GM12875 (cell line): Measurements from ENCODE around the gene STX8.

Source experiments
- H3K4me3 ChIP-seq: one replicate; pipeline ENCODE4 v1.5.1; 2011; ENCODE audit warnings: low read depth, low read length, control low read depth
- TF ChIP-seq, protein P1 (sequence below): IDR thresholded peaks from 2 replicates; pipeline ENCODE4 v1.5.1; 2011; ENCODE audit warnings: low read depth, mild to moderate bottlenecking, control low read depth, inconsistent platforms, low read length, moderate library complexity, borderline replicate concordance; ENCODE audit not compliant: insufficient read depth

Gene STX8

DNA sequence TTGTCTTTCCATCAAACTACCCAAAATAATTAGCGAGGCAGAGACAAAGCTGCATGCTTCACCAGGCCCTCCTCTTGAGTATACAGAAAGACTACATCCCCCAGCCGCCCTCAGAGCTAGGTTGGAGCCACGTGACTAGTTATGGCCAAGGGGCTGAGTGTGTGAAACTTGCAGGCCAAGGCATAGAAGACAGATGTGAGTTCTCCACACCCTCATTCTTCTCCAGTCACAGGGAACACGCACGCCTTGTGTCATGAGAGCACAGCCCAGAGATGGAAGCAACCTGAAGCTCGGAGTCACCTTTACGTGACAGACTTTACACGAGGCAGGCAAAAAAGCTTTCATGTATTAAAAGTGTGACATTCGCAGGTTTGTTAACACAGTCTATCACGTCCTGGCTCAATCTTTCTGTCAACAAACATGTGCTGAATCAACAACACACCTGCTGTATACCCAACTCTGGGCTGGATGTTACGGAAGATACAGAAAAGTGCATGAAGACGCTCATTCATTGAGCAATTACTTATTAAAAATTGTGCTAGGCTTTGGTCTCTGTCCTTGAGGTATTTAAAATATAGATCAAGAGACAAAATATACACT, 38.3 kb downstream of the STX8 start:
- H3K4me3 ChIP-seq, result no peak overlapping the region

DNA sequence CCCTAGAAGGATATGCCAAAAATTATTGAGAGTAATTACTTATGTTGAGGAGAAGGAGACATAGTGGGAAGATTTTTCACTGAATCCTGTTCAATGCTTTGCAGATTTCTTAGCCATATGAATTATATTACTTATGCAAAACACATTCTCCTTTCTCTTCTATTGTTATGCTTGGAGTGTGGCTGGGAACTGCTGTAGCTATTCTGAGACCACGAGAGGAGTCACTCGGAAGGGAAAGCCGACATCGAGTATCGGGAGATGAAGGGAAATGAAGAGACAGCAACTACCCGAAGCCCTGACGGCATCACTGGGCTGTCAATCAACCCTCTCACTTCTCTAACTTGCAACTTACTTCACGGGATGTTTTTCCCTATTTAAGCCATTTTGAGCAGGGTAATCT, 39.6 kb downstream of the STX8 start:
- TF ChIP-seq, protein P1, sequence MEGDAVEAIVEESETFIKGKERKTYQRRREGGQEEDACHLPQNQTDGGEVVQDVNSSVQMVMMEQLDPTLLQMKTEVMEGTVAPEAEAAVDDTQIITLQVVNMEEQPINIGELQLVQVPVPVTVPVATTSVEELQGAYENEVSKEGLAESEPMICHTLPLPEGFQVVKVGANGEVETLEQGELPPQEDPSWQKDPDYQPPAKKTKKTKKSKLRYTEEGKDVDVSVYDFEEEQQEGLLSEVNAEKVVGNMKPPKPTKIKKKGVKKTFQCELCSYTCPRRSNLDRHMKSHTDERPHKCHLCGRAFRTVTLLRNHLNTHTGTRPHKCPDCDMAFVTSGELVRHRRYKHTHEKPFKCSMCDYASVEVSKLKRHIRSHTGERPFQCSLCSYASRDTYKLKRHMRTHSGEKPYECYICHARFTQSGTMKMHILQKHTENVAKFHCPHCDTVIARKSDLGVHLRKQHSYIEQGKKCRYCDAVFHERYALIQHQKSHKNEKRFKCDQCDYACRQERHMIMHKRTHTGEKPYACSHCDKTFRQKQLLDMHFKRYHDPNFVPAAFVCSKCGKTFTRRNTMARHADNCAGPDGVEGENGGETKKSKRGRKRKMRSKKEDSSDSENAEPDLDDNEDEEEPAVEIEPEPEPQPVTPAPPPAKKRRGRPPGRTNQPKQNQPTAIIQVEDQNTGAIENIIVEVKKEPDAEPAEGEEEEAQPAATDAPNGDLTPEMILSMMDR, result no peak
- no peak overlapping the region for H3K4me3 ChIP-seq

More for the DNA sequence above, 38.3 kb downstream of the STX8 start:
- TF ChIP-seq, protein P1, result no peak

DNA sequence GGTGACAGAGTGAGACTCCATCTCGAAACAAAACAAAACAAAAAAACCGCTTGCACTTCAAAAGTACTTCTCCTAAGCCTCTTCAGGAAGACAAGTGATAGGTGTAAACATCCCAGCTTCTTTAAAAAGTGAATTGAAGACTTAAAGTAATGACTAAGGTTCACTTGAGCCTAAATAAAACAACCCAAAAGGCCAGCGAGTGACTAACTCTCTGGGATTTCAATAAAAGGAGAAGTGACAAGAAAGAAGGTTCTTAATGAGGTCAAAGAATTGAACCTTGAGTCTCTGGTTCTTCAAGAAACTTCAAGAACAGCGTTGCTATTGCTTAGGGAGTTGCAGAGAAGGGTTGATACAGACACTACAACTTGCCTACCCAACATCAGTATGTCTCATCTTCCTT, 42.2 kb downstream of the STX8 start:
- TF ChIP-seq, protein P1, result no peak
- no peak overlapping the region for H3K4me3 ChIP-seq

DNA sequence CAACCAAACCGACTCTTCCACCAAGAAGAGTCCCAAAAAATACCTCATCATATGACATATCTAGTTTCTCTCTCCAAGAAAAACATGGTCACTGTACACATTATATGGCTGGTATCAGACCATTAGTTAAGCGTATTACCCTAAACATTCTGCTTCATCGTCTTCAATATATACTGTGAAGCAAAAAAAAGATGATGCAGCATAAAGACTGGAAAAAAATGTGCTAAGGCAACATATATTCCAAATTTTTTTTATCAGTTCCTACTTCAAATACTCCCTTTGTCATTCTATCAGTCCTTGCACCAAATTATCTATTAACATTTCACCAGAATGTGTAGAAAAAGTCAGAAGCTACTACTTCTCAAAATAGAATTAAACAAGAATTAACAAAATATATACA, 42.9 kb downstream of the STX8 start:
- H3K4me3 ChIP-seq, result no peak overlapping the region
- TF ChIP-seq, protein P1, result no peak

DNA sequence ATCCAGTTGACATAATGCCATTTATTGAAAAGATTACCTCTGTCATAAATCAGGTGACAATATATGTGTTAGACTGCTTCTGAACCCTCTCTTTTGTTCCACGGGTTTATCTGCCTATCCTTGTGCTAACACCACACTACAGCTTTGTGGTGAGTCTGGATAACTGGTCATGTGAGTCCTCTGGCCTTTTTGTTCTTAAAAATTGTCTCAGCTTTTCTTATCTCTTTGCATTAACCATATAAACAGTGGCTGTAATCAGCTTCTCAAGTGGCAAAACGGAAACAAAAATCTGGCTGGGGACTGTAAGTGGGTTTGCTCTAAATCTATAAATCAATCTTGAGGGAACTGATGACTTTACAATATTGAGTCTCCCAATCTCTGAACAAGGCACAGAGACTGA, 44.6 kb downstream of the STX8 start:
- TF ChIP-seq, protein P1, result no peak
- H3K4me3 ChIP-seq, result no peak overlapping the region

DNA sequence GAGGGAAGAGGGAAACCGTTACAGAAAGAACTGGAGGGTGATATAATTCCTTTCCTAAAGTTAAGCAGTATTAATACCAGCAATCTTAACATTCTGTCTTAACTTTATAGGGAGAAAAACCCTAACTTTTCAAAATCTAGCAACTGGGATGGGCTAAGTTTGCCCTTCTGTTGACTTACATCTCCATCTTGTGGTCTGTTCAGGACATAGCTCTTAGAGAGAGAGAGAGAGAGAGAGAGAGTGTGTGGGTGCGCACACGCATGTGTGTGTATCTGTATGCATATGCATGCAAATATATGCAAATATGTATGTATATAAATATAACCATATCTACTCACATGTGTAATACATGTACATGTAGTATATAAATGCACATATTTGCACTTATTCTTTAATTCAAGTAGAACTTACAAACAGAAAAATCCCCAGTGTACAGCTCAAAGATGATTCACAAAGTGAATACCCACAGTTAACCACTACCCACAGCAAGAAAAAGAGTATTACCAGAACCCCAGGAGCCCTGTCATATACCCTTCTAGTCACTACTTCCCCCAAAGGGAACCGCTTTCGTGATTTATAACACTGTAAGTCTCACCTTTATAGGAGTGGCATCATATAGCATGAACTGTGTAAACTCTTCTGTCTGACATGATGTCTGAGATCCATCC, 46.5 kb downstream of the STX8 start:
- TF ChIP-seq, protein P1, result peak; percentile 39; the same call in 1 of the 2 replicates
- H3K4me3 ChIP-seq, result no peak overlapping the region

DNA sequence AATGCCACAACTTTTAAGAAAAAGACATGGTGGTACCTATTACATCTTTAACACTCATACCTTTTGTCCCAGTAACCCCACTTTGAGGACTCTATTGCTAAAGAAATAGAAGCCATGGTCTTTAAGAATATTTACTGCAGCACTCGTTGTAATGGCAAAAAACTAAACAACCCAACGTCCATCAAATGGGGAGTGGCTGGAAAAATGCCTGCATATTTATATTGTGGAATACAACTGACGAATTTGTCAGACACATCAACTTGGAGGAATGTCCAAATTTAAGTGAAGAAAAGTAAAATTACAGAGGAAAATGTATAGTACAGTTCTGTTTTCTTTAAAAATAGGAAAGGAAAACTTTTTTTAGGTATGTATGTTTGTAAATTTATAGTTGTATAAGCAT, 47.8 kb downstream of the STX8 start:
- TF ChIP-seq, protein P1, result no peak

More for the DNA sequence above, 47.8 kb downstream of the STX8 start:
- H3K4me3 ChIP-seq, result no peak overlapping the region
